Measurements from ENCODE around the gene TENT5A. TPM values are rescaled to one million over a fixed set of nuclear protein-coding genes. Genes with fewer than 3 reads are reported as not detected.

The TENT5A gene
- total RNA-seq, 1 donor from 2014 or later, result 8.1 TPM

DNA sequence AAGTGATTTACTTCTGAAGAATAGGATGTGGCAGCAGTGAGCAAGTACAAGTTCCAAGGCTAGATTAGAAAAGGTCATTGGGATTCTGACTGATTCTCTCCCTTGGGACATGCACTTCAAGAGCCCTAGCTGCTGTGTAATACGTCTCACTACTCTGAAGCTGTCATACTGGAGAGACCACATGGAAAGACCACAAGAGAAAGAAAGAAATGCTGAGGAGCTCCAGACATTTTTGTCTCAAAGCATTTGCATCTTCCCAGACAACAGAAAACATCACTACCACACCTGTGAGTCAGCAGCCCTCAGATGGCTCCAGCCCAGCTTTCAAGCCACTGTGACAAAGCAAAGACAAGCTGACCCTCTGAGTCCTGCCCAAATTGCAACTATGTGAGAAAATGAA, 20.7 kb downstream of the TENT5A start:
- no peak overlapping the region for H3K4me3 Mint-ChIP-seq (ENCODE audit: low read depth)
- no peaks in the 10 kb centered on the region for H3K4me1 Mint-ChIP-seq (ENCODE audit: low read depth)
- no peak overlapping the region for H3K27ac Mint-ChIP-seq
- DNase-seq (ENCODE audit: low spot score, unreplicated experiment), result no peak
- peaks cover 7% of the 10 kb centered on the region for H3K9me3 Mint-ChIP-seq (ENCODE audit: low read depth)
- peaks cover 1% of the 10 kb centered on the region for H3K36me3 Mint-ChIP-seq (ENCODE audit: insufficient read depth)
- no peaks in the 10 kb centered on the region for H3K27me3 Mint-ChIP-seq
- TF ChIP-seq, protein P1, sequence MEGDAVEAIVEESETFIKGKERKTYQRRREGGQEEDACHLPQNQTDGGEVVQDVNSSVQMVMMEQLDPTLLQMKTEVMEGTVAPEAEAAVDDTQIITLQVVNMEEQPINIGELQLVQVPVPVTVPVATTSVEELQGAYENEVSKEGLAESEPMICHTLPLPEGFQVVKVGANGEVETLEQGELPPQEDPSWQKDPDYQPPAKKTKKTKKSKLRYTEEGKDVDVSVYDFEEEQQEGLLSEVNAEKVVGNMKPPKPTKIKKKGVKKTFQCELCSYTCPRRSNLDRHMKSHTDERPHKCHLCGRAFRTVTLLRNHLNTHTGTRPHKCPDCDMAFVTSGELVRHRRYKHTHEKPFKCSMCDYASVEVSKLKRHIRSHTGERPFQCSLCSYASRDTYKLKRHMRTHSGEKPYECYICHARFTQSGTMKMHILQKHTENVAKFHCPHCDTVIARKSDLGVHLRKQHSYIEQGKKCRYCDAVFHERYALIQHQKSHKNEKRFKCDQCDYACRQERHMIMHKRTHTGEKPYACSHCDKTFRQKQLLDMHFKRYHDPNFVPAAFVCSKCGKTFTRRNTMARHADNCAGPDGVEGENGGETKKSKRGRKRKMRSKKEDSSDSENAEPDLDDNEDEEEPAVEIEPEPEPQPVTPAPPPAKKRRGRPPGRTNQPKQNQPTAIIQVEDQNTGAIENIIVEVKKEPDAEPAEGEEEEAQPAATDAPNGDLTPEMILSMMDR (IDR thresholded peaks at IDR 0.05; ENCODE audit: unreplicated experiment), result no peak

DNA sequence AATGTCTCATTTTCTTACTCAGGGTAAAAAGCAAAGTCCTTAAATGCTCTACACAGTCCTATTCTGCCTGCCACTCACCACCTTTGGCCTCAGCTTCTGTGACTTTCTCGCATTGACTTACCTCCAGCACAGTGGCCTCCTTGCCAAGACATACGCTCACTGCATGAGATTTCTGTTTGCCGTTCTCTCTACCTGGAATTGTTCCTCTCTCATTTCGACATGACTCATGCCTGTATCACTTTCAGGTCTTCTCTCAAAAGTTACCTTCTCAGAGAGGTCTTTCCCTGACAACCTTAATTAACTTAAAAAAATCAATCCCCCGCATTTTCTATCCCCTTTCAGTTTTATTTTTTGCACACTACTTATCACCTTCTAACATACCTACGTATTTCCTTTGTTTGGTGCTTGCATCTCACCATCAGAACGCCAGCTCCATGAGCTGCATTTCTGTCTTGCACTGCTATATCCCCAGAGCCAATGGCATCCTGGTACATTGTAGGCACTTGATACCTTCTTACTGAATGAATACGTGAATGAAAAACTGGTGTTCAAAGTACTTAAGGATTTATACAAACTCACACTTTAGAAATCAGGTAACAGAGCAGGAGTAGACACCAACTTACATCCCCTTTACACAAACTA, 24.5 kb downstream of the TENT5A start:
- Mint-ChIP-seq H3K4me3 (ENCODE audit: low read depth) (no peak overlapping the region), H3K36me3 (ENCODE audit: insufficient read depth) (no peaks in the 10 kb centered on the region), H3K27ac (no peak overlapping the region), H3K27me3 (no peaks in the 10 kb centered on the region), H3K4me1 (ENCODE audit: low read depth) (no peaks in the 10 kb centered on the region), H3K9me3 (ENCODE audit: low read depth) (no peaks in the 10 kb centered on the region)
- TF ChIP-seq, protein P1 (IDR thresholded peaks at IDR 0.05; ENCODE audit: unreplicated experiment), result no peak
- DNase-seq (ENCODE audit: low spot score, unreplicated experiment), result no peak

DNA sequence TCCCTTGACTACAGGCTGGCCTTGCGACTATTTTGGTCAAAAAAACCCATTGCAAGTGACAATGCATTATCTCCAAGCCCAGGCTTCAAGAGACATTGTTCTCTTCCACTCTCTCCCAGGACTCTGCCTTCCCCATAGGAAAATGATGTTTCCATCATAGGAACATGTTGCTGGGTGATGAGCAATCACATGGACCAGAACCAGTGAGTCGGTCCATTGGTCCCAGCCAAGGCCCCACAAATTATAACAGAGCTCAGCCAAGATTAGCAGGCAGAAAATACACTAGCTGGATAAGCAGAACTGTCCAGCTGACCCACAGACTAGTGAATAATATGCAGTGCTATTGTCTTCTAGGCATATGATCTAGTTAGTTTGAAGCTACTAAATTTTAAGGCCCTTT, 27.4 kb downstream of the TENT5A start:
- no peaks in the 10 kb centered on the region for H3K27me3 Mint-ChIP-seq
- TF ChIP-seq, protein P1 (IDR thresholded peaks at IDR 0.05; ENCODE audit: unreplicated experiment), result no peak
- H3K9me3 Mint-ChIP-seq (ENCODE audit: low read depth), result no peaks in the 10 kb centered on the region
- no peak overlapping the region for H3K4me3 Mint-ChIP-seq (ENCODE audit: low read depth)
- no peak overlapping the region for H3K27ac Mint-ChIP-seq
- H3K4me1 Mint-ChIP-seq (ENCODE audit: low read depth), result no peaks in the 10 kb centered on the region
- H3K36me3 Mint-ChIP-seq (ENCODE audit: insufficient read depth), result no peaks in the 10 kb centered on the region
- DNase-seq (ENCODE audit: low spot score, unreplicated experiment), result no peak

DNA sequence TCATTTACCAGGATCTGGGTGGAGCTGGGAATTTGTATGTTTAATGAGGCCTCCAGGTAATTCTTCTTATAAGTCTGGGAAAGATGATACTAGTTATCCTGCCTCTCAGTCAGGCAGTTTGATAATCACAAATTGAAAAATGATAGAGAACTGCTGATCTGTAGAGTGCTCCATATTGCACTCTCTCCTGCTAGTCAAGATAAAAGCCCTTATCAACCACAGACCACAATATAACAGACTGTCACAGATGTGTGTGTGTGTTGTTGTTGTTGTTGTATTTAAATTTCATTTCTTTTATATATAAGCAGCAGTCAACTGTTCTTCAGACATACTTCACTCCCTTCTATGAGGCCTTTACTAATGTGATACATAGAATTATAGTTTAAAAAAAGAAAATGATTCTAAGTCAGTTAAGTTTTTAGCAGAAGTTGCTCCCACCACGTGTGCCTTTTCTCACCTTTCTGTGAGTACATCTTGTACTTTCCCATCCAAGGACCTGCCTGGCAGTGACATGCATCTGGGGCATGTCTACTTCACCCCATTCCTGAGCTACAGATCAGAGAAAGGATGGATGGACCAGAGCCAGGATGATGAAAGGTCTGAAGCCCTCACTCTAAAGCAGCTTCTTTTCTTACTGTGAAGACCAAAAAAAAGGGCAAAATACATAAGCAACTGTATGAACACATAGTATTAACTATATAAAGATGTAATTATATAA, 29.8 kb downstream of the TENT5A start:
- H3K27ac Mint-ChIP-seq, result no peak overlapping the region
- H3K4me1 Mint-ChIP-seq (ENCODE audit: low read depth), result no peaks in the 10 kb centered on the region
- no peak for DNase-seq (ENCODE audit: low spot score, unreplicated experiment)
- no peaks in the 10 kb centered on the region for H3K36me3 Mint-ChIP-seq (ENCODE audit: insufficient read depth)
- no peak overlapping the region for H3K4me3 Mint-ChIP-seq (ENCODE audit: low read depth)
- no peaks in the 10 kb centered on the region for H3K9me3 Mint-ChIP-seq (ENCODE audit: low read depth)
- TF ChIP-seq, protein P1 (IDR thresholded peaks at IDR 0.05; ENCODE audit: unreplicated experiment), result no peak
- H3K27me3 Mint-ChIP-seq, result no peaks in the 10 kb centered on the region

DNA sequence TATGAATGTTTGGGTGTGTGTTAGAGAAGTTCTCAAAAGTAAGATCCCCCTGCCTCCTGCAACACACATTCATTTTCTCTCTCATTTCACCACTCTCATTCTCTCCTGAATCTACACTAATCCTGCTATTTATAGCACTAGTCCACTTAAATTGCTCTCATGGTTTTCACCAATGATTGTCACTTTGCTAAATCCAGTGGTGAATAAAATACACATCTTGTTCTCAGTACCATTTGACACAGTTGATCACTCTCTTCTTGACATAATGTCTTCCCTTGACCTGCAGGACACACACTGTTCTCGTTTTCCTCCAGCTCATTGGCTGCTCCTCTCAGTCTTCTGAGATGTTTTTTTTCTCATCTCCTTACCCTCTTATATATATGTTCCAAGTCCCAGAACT, 32.1 kb downstream of the TENT5A start:
- no peak overlapping the region for H3K27ac Mint-ChIP-seq
- H3K4me1 Mint-ChIP-seq (ENCODE audit: low read depth), result no peaks in the 10 kb centered on the region
- H3K36me3 Mint-ChIP-seq (ENCODE audit: insufficient read depth), result no peaks in the 10 kb centered on the region
- no peaks in the 10 kb centered on the region for H3K27me3 Mint-ChIP-seq
- TF ChIP-seq, protein P1 (IDR thresholded peaks at IDR 0.05; ENCODE audit: unreplicated experiment), result no peak
- no peak overlapping the region for H3K4me3 Mint-ChIP-seq (ENCODE audit: low read depth)
- no peak for DNase-seq (ENCODE audit: low spot score, unreplicated experiment)
- no peaks in the 10 kb centered on the region for H3K9me3 Mint-ChIP-seq (ENCODE audit: low read depth)

Measured in progenitor cell of endocrine pancreas (in vitro differentiated cells).